HEK293 (cell line): ENCODE data around the gene ITGB5.

Source experiments
- CTCF ChIP-seq: fragments of 450-650 bp; formaldehyde crosslinking; IDR thresholded peaks from 2 replicates; pipeline ENCODE4 v1.5.1; 2016; ENCODE audit warnings: missing biosample characterization, missing genetic modification characterization
- ZFP37 ChIP-seq: fragments of 450-650 bp; formaldehyde crosslinking; IDR thresholded peaks from 2 replicates; pipeline ENCODE4 v1.5.1; 2016; ENCODE audit warnings: missing biosample characterization, missing genetic modification characterization
- ZNF169 ChIP-seq: fragments of 450-650 bp; formaldehyde crosslinking; IDR thresholded peaks from 2 replicates; pipeline ENCODE4 v1.5.1; 2016; ENCODE audit warnings: missing biosample characterization, missing genetic modification characterization
- ZNF398 ChIP-seq: fragments of 450-650 bp; formaldehyde crosslinking; IDR thresholded peaks from 2 replicates; pipeline ENCODE4 v1.5.1; 2017; ENCODE audit warnings: missing biosample characterization, missing genetic modification characterization
- ZSCAN4 ChIP-seq: fragments of 450-650 bp; formaldehyde crosslinking; IDR thresholded peaks from 2 replicates; pipeline ENCODE4 v1.5.1; 2017; ENCODE audit warnings: missing biosample characterization, missing genetic modification characterization

GRCh38 chr3:124774327-124774718, 112.8 kb downstream of the ITGB5 start:
- TF ChIP-seq CTCF (tag by site-specific recombination) (no peak), ZNF169 (tag by site-specific recombination) (no peak), ZNF398 (tag by site-specific recombination) (no peak), ZFP37 (tag by site-specific recombination) (no peak), ZSCAN4 (no peak)
